ENCODE results near the gene ABTB1.
"Not testable (repeated sequence)": the region's sequence is repeated elsewhere in the genome, so short reads cannot be mapped to it uniquely, and the experiment has no call there.

Gene ABTB1

DNA sequence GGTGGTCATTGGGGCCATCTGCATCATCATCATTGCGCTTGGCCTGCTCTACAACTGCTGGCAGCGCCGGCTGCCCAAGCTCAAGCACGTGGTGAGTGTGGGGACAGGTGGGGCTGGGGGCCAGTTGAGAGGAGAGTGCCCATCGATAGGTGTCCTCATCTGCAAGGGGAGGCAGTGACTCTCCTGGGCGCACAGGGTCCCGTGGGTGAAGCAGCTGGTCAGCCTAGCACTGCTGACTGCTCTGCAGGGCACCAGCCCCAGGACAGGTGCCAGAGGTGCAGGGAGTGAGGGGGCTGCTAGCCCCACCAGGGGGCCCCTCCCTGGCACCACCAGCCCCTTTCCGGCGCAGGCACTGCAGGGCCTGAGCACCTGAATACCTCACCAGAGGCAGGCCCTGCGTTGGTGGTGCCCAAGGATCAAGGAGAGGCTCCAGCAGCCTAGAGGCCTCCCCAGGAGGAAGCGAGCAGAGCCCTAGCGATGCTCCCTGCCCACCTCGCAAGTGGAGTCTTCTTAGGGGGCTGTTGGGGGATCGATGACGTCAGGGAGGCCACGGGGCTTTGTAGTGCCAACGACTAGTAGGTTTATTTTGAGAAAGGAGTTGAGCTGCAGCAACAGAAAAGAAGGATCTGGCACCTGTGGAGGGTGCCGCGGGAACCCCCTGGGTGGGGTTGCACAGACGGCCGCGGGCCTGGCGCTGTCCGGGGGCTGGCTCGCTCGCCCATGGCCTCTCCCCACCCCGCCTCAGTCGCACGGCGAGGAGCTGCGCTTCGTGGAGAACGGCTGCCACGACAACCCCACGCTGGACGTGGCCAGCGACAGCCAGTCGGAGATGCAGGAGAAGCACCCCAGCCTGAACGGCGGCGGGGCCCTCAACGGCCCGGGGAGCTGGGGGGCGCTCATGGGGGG is 976 bp upstream of the ABTB1 start:
- DNase-seq (ENCODE audit: low read depth): no peak

DNA sequence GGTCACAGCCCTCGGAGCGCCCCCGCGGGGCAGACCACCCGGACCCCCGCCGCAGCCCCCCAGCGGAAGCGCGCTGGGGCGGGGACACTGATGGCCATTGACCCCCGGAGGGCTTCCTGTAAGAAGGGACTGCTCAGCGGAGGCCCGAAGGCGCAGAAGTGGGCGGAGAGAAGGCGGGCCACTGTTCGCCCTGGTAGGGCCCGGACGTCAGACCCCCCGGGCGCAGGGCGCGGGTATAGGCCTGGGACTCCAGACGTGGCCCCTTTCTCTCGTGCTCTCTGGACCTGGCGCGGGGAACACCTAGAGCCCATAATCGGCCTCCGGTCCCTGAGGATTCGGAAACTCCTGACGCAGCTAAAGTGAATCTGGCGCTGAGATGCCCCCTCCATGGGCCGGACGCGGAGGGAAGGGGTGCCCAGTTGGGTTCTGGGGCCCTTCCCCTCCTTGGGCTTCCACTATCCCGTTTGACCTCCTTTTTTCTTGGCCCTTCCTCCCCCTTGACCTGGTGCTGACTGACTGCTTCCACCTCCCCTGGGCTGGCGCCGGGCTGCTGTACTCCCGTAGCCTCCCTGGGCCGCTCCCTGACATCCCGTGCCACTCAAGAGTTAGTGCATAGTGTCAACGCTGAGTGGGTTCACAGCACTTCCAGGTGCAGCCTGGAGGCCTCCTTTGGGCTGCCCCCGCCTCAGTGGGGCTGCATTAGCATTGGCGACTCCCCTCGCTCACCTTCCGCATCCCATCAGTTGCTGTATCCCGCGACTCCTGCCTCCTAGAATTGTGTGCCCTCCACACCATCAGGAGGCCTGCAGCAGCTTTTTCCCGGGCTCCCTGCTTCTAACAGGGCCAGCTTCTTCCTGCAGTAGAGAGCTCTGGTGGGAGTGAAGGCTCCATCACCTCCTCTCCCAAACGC is 694 bp downstream of the ABTB1 start:
- peak; percentile 20 for DNase-seq (ENCODE audit: low read depth)

DNA sequence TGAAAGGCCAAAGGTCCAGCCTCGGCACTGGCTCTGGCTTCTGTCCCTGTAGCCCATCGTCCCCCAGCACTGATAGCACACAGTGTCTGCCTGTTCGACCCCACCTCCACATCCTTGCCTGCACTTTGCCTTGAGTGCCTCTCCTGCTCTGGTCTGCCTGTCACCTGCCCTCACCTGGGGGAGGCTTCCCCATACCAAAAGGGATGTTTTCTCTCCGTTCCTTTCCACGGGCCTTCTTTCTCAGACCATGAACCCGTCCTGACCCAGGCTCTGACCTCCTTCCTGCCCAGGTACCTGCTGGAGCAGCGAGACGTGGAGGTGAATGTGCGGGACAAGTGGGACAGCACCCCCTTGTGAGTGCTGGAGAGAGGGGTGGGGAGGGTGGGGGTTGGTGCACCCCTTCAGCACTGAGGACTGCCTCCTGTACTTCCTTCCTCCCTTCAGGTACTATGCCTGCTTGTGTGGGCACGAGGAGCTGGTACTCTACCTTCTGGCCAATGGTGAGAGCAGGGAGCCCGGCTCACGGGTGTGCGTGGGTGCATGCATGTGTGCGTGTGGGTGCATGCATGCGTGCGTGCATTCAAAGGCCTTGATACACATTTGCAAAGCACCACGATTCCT is 1.5 kb downstream of the ABTB1 start:
- no peak for DNase-seq (ENCODE audit: low read depth)

DNA sequence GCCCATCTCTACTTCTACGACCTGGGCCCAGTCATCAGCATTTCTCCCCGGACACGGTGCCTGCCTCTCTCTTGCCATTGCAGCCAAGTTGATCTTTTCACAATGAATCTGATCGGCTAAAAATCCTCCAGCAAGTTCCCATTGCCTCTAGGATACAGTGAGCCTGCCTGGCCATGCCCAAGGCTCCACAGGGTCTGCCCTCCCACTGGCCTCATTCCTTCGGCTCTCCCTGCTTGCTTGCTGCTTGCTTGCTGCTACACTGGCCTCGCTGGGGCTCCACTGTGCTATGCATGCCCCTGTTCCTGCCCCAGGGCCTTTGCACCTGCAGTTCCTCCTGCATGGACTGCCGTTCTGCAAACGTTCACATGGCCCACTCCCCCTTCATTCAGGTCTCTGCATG is 2.0 kb downstream of the ABTB1 start:
- DNase-seq (ENCODE audit: low read depth): no peak

DNA sequence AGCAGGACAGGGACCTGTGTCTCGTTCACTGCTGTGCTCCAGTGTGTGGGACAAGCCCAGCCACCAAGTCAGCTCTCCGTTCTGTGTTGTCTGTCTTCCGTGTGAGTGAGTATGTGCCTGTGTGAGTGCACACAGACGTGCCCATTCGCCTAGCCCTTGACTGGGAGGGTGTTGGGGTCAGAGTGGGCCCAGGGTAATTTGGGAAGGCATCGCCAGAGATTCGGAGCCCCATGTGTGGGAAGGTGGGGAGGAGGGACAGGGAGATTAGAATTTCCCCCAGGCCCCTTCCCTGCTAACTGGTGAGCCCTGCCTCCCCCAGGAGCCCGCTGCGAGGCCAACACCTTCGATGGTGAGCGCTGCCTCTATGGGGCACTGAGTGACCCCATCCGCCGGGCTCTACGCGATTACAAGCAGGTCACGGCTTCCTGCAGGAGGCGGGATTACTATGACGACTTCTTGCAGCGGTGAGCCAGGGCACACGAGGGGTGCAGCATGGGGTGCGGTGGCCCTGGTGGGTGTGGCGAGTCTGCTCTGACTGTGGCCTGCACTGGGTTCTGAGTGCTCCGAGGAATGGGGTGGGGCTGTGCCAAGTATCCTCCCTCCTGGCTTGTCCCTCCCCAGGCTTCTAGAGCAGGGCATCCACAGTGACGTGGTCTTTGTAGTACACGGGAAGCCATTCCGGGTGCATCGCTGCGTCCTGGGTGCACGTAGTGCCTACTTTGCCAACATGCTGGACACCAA is 3.1 kb downstream of the ABTB1 start:
- no peak for DNase-seq (ENCODE audit: low read depth)

DNA sequence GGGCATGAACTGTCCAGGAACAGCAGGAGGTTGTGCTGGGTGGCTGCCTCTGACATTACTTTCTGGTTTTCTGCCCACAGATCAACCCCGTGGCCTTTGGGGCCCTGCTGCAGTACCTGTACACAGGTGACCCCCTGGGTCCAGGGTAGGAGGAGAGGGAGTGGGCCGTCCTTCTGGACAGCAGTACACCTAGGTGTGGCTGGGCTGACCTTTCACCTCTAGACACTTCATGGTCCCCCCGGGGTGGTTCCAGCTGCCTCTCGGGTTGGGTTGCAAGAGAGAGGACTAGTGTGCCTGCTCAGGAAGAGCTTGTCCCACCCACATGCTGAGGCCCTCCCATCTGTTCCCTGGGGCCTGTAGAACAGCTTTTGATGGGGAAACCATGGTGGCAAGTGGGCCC is 3.7 kb downstream of the ABTB1 start:
- no peak for DNase-seq (ENCODE audit: low read depth)

DNA sequence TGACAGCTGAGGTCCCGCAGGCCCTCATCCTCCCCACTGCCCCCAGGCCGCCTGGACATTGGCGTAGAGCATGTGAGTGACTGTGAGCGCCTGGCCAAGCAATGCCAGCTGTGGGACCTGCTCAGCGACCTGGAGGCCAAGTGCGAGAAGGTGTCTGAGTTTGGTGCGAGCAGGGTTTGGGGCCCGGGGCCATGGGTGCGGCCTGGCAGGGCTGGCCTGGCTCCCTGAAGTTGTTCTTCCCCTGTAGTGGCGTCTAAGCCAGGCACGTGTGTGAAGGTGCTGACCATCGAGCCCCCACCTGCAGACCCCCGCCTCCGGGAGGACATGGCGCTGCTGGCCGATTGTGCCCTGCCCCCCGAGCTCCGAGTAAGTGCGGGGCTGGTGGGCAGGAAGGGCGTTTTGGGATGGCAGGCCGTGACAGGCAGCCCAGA is 4.2 kb downstream of the ABTB1 start:
- DNase-seq (ENCODE audit: low read depth): no peak

DNA sequence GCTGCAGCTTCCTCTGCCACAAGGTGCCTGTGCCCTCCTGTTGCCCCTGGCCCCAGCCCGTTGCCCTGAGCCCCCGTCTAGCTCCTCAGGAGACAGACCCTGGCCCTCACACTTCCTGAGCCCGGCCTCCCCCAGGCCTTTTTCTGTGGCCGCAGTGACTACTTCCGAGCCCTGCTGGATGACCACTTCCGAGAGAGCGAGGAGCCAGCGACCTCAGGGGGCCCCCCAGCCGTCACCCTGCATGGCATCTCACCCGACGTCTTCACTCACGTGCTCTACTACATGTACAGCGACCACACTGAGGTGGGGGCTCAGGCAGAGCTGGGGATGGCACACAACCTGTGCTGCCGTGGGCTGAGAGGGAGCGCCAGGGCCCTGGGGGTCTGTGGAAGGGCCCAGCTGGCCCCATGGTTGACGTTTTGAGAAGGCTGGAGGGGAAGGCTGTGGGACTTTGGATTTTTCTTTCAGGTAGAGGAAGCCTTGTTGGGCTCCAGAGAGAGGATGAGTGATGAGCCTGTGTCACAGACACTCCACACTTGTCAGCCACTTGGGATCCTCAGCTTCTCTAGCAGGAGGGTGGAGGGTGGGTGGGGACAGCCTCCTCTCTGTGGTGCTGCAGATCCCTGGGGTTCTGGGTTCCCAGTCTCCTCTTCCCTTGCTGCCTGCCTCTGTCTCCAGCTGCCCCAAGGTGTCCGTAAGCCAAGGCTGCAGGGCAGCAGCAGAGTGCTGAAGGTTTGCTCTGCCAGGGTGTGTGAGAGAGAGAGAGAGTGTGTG is 5.0 kb downstream of the ABTB1 start:
- DNase-seq (ENCODE audit: low read depth): no peak

DNA sequence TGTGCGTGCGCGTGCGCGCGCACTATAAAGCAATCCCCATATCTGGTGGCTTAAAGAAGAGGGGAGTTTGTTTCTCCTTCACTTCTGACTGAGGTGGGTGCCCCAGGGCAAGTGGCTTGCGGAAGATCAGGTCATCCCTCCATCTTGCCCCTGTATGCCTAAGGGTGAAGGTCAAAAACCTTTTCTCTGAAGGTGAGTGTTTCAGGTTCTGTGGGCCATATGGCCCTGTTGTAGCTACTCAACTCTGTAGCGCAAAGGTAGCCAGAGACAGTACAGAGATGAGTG is 5.5 kb downstream of the ABTB1 start:
- DNase-seq (ENCODE audit: low read depth): no peak

DNA sequence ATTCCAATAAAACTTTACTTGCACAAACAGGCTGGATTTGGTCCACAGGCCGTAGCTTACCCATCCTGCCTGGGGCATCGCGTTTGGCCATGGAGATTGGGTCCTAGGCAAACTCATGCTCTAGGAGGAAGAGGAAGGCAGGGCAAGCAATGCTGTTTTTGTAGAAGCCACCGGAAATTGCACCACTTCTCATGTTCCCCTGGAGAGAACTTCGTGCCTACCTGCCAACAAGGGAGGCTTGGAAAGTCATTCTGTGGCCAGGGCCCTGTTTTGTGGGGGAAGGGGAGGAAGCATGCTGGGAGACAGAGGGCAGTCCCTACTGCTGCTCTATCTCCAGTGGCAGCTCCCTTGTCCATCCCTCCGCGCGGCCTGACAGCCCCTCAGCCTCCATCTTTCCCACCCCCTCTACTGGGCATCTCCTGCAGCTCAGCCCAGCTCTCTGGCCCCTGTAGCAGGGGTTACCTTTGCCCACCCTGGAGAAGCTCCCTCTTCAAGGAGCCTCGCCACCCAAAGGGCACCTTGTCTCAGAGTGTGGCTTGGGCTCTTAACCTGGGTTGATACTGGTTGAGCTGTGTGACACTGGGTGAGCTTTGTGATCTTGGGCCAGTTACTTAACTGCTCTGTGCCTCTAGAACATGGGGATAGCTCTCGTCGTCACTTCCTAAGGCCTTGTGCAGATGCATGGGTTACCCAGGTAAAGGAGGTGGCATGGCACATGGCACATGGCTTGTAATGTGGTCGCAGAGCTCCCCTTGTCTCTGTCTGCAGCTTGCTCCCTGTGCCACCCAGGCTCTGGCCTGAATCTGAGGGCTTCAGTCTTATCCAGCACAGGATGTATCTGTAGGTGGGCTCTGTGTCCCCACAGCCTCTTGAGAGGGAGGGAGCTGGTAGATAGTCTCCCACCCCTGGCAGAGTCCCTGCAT is 6.1 kb downstream of the ABTB1 start:
- DNase-seq (ENCODE audit: low read depth): no peak

DNA sequence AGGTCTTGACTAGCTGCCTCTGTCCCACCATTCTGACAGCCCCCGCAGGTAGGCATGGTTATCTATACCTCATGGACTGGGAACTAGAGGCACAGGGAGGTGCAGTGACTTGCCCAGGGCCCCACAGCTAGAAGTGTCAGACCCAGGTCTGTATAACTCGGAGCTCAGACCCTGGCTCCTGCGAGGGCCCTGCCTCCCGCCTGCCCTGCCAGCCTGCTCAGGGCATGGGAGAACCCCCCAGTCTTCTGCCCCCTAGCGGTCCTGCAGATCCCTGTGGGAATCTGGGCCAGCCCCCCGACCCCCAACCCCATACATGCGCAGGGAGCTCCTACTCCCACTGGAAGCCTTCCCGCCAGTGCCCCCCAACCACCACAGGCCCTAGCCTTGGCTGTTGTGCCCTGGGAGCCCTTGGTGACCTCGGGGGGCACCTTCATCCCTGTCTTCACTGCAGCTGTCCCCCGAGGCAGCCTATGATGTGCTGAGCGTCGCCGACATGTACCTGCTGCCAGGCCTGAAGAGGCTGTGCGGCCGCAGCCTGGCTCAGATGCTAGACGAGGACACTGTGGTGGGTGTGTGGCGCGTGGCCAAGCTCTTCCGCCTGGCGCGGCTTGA is 6.9 kb downstream of the ABTB1 start:
- no peak for DNase-seq (ENCODE audit: low read depth)

DNA sequence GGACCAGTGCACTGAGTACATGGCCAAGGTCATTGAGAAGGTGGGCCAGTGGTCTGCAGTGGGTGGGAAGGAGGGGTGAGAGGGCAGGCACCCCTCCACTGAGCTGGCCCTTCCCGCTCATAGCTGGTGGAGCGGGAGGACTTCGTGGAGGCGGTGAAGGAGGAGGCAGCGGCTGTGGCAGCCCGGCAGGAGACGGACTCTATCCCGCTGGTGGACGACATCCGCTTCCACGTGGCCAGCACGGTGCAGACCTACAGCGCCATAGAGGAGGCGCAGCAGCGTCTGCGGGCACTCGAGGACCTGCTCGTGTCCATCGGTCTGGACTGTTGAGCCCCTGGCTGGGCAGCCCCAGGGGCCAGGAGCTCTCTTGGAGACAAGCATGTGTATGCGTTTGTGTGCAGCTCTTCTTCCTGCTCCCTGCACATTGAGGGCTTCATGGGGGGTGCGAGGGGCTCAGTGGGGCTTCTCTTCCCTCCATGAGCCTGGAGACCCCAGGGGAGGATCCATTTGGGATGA is 7.5 kb downstream of the ABTB1 start:
- no peak for DNase-seq (ENCODE audit: low read depth)

DNA sequence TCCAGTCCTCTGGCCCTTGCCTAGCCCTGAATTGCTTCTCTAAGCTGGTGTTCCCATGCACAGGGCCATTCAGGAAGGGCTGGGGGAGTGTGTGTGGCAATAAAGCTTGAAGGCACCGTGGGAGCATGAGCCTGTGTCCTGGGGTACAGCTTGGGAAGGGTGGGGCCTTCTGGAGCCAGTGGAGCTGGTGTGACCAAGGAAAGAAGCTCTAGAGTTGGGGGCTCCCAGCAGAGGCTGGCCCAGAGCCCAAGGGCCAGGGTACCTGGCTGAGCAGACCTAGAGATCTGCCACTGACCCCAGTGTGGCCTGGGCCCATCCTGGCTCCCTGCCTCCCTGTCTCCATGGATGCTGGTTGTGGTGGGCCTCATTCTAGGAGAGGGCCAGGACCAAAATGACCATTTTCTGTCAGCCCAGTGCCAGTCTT is 8.1 kb downstream of the ABTB1 start:
- no peak for DNase-seq (ENCODE audit: low read depth)

DNA sequence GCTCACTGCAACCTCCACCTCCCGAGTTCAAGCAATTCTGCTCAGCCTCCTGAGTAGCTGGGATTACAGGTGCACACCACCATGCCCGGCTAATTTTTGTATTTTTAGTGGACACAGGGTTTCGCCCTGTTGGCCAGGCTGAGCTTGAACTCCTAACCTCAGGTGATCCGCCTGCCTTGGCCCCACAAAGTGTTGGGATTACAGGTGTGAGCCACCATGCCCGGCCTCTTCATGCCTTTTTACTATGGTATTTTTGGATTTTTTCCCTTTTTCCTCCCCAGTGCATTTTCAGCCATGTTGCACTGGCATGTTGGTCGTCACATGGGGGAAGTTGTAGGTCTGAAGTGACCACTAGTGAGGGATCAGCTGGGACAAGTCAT is 9.4 kb downstream of the ABTB1 start:
- DNase-seq (ENCODE audit: low read depth): not testable (repeated sequence)

DNA sequence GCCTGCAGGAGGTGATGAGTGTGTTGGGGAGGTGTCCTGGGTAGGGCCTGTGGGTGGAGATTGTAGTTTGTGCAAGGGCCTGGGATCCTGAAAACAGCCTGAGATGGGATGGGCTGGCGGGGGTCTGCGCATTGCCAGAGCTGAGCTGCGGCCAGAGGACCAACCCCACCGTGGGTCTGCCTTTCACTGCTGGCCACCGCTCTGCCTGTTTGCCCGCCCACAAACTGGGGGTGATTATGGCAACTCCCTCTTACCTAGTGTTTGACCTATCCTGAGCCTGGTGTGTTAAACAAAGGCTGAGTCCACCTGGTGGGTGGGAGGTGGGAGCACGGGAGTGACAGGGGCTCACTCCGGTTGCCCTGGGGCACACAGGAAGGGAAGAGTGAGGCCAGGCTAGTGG is 9.8 kb downstream of the ABTB1 start:
- no peak for DNase-seq (ENCODE audit: low read depth)

DNA sequence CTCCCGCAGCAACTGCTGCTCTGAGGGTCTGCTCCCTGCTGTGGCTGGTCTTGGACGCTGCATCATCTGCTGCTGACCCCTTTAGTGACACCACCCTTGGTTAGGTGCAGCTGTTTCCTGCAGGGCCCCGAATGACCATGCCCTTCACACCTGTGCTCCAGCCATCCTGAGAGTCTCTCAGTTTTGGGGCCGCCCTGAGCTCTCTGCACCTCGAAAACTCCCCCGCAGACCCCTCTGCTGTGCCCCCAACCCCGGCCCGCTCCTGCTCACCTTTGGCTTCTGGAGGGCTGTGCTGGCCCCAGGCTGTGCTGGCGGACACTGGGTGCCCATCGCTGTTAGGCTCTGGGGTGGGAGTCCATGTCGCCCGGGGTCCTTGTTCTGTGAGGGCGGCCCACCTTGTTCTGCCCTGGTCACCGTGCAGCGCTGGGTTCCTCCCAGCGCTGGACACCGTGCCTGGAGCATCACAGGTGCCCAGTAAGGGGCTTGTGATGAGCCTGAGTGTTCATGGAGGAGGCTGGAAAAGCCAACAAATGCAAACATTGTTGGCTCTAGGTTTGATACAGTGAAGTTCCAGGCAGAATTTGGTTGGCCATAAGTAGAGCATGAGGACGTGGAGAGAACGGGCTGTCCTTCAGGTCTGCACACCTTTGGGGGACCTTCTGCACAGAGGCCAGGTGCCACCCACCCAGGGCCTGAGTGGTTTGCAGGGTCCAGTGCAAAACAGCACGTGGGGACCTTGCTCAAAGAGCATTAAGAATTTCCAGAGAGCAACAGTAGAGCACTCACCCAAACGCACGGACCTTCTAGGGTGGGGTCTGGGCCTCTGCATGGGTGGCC is 12.3 kb downstream of the ABTB1 start:
- DNase-seq (ENCODE audit: low read depth): no peak

DNA sequence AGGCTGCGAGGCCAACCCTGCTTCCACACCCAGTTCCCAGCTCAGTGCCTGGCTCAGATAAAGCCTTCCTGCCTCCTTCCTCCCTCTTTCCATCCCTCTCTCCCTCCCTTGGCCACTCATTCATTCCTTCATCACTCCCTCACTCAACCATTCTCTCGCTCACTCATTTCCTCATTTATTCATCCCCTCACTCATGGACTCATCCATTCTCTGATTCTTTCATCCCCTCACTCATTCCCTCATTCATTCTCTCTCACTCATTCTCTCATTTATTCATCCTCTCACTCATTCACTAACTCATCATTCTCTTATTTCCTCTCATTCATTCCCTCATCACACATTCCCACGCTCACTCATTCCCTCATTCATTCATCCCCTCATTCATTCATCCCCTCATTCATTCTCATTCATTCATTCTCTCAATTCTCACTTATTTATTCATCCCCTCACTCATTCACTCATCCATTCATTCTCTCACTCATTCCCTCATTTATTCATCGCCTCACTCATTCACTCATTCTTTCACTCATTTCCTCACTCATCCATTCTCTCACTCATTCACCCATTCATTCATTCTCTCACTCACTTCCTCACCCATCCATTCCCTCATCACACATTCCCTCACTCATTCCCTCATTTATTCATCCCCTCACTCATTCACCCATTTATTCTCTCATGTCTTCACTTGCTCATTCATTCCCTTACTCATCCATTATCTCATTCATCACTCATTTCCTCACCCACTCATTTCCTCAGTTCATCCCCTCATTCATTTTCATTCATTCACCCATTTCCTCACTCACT is 13.2 kb downstream of the ABTB1 start:
- DNase-seq (ENCODE audit: low read depth): no peak

DNA sequence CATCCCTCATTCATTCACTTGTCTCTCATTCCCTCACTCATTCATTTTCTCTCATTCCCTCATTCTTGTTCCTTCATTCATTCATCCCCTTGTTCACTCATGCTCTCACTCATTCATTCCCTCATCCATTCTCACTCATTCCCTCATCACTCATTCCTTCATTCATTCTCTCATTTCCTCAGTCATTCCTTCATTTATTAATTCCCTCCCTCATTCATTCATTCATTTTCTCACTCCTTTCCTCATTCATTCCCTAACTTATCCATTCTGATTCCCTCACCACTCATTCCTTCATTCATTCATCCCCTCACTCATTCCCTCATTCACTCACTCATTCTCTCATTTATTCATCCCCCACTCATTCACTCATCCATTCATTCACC is 13.8 kb downstream of the ABTB1 start:
- DNase-seq (ENCODE audit: low read depth): no peak

Data from activated T-helper 9 cell treated with anti-CD3 and anti-CD28 coated beads, Interleukin-2, amount 50 U/mL, for 16 hours (primary cell).